GM18520 (cell line): ENCODE data around the gene PPP1R26.
"Not testable (repeated sequence)": the region's sequence is repeated elsewhere in the genome, so short reads cannot be mapped to it uniquely, and the experiment has no call there.

Experiments used
- ATAC-seq: cut with Tn5 transposase; IDR thresholded peaks from one replicate; pipeline ENCODE4 v1.9.1; 2021; ENCODE audit not compliant: unreplicated experiment

Gene PPP1R26

DNA sequence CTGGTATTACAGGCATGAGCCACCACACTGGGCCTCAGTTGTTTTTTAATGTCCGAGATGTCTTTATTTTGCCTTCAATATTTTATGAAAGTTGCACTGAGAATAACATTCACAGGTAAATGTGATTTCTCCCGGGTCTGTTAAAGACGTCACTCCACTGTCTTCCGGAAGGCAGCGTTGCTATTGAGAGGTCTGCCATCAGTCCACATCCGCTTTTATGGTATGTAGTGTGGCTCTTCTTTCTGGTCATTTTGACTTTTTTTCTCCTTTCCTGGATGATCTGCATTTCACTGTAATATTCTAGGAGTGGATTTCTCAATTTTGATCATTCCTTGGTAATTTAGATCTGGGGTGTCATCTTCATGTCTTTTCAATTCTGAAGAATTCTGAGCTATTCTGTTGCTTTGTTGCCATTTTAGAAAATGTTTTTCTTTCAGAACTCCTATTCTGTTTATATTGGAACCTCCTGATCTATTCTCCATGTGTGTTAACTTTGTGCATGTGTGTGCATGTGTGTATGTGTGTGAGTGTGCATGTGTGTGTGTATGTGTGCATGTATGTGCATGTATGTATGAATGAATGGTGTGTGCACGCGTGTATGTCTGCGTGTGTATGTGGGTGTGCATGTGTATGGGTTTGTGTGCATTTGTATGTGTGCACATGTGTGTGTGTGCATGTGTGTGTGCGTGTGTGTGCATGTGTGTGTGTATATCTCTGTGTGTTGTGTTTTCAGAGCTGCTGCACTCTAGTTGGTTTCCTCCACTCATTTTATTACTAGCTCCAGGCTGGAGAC is 39.8 kb downstream of the PPP1R26 start:
- ATAC-seq, result no peak

DNA sequence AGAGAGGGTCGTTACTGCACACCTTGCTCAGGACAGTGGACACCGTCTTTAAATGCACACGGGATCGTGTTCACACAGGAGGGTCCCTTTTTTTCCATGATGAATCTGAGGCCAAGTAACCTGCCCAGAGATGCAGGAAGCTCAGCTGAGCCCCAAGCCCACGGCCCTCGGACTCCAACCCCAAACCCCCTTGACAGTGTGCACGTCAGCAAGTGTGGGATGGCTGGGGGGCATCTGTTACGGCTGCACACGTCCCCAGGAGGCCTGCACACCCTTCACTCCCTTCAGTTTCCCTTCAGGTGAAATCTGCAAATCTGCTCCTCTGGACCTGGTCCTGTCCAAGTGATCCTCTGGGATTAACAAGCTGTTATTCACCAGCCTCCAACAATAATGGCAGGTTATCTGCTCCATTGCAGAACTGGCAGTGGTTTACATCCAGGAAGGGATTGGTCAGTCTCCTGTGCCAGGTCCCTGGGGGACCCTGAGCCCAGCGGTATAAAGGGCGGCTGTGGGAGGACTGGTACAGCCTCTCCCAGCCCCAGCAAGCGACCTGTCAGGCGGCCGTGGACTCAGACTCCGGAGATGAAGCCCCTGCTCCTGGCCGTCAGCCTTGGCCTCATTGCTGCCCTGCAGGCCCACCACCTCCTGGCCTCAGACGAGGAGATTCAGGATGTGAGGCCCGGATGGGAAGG is 41.5 kb downstream of the PPP1R26 start, which contains the start of gene LCN1:
Gene LCN1, plus strand, starts transcription at position 525 of the 692 bp plus-strand sequence. Its CDS starts 58 bp downstream, at position 583.
- no peak for ATAC-seq

DNA sequence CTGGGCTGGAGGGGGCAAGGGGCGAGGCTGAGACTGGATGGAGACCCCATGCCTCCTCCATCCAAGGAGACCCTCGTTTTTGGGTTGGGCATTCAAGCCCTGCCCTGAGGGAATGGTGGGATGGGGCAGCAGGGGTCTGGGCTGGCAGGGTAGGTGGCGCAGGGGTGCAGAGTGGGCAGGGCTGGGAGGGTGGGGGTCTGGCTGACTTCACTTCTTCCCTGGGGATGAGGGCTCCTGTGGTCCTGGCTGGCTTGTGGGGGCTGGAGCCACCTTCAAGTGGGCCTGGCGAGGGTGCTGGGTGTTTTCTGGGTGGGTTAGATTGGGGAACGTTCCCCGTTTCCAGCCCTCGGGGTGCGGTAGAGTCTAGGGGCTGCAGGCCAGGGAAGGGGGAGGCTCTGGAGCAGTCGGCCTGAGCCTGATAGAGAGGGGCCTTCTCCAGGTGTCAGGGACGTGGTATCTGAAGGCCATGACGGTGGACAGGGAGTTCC is 42.1 kb downstream of the PPP1R26 start:
- ATAC-seq, result no peak

DNA sequence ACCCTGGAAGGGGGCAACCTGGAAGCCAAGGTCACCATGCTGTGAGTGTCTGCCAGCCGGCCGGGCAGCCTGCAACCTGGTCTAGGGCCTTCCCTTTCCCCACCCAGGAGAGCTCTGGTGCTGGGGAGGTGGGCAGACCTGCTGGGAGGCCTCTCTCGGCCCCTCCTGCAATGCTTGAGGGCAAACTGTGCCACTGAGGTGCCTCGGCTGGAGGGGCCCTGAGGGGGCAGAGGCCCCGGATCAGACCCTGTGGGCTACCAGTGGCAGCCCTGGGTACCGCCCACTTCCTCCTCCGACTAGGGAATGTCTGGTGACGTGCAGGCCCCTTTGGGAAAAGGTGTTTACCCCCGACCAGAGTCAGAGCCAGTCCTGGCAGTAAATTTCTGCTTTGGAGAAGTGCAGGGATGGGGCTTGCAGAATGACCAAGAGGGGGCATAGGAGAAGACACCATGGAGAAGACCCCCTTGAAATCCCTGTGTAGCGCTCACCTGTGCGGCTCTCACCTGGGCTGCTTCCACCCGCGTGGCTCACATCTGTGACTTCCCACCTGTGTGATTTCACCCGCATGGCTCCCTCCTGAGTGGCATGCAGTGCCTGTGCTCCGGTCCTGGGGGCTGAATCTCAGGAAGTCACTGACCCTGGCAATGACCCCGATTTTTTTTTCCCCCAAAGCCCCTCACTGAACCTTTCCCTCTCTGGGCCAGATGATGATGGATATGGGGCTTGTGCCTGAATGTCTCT is 42.7 kb downstream of the PPP1R26 start:
- ATAC-seq, result no peak

DNA sequence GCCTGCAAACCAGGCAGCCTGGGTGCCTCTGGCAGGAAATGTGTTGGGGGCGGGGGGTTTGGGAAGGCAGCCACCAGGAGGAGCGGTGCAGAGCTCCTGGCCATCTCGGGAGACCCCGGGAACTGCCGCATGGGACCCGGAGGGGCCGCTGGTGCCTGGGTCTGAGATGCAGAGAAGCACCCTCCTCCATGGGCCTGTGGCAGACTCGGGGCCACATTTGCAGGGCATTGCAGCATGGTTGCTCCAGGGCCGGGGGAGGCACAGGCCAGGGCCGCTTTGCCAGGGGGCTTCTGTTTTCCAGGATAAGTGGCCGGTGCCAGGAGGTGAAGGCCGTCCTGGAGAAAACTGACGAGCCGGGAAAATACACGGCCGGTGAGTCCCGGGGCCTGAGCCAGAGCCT is 43.3 kb downstream of the PPP1R26 start:
- ATAC-seq, result no peak

DNA sequence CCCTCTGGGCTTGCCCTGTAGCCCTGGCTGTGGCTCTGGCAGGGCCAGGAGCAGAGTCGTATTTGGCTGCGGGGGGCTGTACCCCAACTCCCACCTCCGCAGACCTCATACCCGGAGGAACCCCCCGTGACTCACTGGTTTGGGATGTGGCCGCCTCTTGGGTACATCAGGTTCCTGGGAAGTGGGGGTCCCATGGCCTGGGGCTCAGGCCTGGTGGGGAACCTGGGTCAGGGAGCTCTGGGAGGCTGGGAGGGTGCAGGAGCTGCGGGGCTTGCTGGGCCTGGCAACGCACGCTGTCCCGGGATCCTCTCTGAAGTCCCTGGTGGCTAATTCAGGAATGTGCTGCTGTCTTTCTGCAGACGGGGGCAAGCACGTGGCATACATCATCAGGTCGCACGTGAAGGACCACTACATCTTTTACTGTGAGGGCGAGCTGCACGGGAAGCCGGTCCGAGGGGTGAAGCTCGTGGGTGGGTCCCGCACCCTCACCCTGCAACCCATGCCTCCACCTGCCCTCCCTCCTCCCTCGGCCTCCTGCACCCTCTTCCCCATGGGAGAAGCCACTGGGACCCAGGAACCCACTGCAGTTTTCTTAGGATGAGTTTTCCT is 44.0 kb downstream of the PPP1R26 start:
- ATAC-seq, result no peak

DNA sequence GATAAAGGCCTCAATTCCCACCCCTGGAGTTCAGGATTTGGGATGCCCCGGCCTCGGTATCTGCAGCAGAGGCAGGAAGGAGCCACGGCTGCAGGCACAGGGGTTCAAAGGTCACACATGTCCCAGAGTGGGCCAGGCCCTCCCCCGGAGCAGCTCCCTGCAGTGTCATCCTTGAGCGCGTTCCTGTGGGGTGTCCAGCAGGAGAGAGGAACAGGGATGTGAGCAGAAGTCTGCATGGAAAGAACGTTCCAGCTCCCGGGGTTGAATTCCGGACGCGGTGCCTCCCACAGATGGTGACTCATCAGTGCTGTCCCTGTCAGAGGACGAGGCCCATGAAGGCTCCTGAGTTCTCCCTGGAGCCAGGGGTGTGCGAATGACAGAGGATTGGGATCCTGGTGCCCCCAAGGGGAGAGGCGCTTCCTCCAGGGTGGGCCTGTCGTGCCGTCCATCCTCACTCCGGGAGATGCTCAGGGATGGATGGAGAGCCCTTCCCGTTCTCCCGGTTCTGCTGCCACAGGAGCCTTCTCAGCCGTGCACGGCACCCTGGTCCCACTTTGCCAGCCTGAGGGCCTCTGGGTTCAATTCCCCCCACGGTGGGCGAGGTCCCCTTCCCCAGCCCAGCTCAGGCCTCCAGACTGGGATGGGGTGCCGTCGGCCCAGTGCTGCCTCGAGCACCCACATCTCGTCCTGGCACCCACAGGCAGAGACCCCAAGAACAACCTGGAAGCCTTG is 44.7 kb downstream of the PPP1R26 start:
- no peak for ATAC-seq

DNA sequence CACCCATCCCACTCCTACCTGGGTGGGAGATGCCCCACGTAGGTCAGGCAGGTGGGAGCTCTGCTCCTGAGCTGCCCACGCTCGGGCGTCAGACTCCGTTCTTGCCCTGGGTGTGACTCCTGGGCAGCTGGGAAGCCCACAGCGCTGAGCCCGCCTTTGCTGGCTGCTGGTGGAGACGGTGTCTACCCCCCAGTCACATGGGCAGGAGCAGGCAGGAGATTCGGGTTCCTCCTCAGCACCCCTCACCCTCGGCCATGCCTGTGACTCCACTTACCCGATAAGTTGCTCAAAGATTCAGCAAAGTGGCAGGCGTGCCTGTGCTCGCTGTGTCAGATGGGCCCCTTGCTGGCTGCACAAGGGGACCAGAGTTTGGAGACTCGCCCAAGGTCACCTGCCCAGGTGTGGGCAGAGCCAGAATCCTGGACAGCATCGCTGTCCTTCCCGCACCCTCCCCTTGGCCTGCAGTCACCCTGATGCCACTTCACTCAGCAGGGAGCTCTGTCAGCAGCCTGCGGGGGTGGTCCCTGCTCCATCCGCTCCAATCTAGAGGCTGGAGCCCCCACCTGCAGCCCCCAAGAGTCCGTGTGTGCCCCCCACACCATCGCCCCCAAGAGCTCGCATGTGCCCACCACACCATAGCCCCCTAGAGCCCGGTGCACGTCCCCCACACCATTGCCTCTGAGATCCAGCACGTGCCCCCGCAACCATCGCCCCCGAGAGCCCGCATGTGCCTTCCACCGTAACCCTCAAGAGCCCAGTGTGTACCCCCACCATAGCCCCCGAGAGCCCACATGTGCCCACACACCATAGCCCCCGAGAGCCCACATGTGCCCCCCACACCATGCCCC is 45.9 kb downstream of the PPP1R26 start:
- ATAC-seq, result no peak

DNA sequence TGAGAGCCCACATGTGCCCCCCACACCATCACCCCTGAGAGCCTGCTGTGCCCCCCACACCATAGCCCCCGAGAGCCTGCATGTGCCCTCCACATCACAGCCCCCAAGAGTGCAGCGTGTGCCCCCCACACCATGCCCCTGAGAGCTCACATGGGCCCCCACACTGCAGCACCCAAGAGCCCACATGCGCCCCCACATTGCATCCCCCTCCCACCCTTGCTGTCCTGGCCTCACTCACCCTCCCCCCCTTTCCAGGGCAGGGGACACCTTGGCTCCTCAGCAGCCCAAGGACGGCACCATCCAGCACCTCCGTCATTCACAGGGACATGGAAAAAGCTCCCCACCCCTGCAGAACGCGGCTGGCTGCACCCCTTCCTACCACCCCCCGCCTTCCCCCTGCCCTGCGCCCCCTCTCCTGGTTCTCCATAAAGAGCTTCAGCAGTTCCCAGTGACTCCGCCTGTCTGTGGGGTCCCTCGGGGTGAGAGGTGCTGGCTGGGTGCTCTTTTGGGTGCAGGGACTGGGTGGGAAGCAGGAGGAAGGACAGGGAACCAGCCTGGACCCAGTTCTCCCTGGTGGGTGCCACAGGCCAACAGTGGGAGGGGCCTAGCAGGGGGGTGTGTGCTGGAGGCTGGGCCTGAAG is 46.6 kb downstream of the PPP1R26 start:
- no peak for ATAC-seq

DNA sequence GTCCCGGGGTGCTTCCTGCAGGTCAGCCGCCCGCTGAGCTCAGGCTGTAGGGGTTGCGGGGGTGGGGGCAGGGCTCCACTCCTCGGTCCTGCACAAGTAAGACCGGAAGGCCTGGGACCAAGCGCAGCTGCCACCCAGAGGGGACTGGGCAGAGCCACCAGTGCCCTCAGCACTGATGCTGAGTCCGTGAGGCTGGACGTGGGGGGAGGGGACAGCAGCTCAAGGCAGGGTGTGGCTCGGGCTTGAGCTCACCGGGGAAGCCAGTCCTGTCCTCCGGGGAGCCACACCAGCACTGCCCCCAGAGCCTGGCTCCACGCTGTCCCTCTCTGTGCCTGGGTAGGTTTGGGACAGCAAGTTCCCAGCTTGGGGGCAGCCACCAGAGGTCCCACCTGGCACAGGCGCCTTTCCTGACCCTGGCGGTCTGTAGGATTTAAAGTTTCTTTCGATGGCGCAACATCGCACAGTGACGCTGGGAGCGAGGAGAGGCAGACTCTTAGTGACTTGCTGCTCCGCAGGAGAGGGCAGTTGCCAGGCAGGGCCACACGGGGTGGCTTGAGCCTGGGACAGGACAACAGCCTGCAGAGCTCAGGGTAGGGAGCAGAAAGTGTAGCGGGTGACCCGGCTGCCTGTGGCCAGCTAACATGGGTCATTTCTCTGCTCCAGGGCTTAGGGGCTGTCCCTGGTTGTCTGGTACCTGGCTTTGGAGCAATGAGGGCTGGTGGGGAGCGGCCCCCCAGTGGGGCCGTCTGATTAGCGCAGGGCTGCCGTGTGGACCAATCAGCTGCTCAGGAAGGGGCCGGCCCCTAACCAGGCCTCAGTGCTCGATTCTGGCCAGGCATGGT is 47.4 kb downstream of the PPP1R26 start:
- ATAC-seq, result no peak

DNA sequence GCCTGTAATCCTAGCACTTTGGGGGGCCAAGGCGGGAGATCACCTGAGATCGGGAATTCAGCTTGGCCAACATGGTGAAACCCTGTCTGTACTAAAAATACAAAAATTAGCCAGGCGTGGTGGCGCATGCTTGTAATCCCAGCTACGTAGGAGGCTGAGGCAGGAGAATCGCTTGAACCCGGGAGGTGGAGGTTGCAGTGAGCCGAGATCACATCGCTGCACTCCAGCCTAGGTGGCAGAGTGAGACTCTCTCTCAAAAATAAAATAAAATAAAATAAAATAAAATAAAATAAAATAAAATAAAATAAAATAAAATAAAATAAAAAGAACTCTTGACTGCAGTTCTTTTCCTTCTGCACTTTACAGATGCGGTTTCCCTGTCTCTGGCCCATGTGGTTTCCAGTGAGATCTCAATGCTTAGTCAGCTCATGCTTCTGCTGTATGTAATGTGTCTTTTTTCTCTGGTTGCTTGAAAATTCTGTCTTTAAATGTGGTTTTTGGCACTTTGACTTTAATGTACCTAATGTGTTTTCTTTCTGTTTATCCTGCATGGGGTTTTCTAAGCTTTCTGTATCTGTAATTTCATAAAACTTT is 49.4 kb downstream of the PPP1R26 start:
- not testable (repeated sequence) for ATAC-seq

DNA sequence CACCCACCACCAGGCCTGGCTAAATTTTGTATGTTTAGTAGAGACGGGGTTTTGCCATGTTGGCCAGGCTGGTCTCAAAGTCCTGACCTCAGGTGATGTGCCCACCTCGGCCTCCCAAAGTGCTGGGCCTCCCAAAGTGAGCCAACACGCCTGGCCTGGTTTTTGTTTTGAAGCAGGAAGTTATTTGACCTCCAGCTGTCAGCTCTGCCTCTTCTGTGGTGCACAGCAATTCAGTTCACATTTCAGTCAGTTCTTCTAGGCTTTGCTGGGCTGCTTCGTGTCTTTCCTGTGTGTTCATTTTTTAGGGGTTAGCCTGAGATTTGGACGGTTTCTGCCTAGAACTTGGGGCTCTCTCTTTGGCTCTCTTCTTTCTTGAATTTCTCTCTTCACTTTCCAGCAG is 50.6 kb downstream of the PPP1R26 start:
- no peak for ATAC-seq

DNA sequence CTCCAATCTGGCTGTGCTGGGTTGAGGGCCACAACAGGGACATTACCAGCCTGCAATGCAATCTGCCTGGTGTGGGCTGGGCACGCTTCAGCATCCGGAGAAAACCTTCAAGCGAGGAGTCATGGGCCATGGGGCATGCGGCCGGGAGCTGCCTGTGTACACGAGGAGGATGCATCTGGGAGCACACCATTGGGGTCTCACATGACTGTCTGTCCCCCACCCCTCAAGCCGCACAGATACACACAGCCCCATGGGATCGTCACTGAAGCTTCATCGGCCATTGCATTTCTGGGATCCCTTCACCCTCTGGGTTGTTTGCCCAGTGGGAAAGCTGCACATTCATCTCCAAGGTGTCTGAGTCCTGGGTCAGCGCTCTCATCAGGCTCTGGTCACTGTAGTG is 51.5 kb downstream of the PPP1R26 start:
- no peak for ATAC-seq

DNA sequence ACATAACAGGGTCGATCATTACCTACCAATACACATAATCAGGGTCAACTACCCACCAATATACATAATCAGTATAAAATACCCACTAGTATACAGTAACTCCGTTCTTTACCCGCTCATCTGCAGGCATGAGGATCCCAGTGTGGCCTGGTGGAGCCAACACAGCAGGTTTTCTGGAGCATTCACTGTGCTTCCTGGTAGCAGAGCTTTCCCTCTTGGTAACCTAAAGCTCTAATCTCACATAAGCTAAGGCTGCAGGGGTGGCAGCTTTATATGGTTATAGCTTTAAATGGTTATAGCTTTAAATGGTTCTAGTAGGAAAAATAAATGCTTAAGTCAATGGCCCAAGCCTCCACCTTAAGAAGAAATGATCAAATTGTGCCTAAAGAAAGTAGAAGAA is 53.5 kb downstream of the PPP1R26 start:
- no peak for ATAC-seq

DNA sequence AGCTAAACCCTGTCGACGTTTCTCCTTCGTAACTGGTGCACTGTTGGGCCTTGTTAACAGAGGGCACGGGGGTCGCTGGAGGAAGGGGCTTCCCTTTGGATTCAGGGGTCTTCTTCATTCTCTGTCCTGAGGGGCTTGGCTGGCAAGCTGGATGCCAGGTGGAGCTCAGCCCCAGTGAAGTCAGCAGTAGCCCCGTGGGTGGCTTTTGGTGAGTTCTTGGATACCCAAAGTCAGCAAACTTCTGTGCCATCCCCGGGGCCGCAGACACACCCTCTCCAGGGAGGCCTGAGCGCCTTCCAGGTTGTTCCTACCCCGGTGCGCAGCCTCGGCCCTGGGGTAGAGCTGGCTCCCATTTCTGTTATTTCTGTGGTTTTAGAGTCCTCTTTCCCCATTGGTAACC is 54.1 kb downstream of the PPP1R26 start:
- ATAC-seq, result no peak

DNA sequence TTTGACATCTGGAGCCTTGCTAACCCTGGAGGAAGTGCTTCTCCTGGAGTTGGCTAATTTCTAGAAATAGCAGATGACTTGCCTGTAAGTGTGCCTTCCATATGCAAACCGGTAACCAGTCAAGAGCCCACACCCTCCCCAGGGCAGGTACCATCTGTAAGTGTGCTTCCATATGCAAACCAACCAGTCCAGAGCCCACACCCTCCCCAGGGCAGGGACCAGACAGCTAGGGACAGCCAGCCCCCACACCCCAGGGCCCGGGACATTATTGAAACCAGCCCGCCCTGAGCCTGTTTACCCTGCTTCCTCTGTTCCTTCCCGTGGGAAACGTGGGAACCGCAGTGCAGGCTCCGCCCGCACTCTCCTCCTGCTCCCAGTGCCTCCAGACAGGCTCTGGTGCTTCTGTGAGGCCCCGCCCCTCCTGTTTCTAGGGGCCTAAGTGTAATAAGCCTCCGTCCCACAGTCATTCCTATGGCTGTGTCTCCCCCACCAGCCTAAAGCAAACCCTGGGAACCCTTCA is 54.7 kb downstream of the PPP1R26 start:
- ATAC-seq, result not testable (repeated sequence)

DNA sequence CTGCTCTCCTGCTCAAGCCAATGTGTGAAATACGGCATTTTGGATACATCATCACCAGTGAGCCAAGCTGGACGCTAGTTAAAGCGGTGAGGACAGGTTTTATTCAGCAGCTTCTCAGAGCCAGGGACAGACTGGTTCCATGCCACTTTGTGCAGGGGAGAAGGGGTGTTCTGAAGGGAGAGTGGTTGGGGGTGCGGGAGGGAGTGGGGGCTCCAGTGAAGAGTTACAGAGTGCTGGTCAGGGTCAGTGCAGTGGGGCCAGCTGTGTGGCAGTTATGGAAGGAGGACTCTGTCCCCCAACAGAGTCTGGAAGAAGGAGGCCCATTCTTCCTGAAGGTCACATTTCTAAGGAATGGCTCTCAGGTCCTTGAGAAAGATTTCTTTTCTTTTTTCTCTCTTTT is 55.2 kb downstream of the PPP1R26 start:
- not testable (repeated sequence) for ATAC-seq

DNA sequence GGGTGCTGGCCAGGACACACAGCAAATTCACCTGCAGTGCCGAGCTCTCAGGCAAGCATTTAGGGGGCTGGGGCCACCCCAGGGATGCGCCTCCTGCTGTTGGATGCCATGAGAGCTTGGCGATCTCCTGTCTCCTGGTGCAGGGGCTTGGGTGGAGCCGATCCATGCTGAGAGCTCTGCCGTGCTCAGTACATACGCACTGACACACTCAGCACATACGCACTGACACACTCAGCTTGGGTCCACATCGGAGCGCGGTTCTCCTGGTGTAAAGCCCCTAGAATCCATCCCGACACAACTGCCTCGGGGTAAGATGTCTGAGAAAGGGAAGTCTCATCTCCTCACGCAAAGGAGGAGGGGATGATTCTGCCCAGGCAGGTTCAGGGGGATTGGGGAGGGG is 56.0 kb downstream of the PPP1R26 start:
- not testable (repeated sequence) for ATAC-seq
